ENCODE results near the gene ANKMY2. TPM values are rescaled to one million over a fixed set of nuclear protein-coding genes. Genes with fewer than 3 reads are reported as not detected.

ANKMY2 gene
- total RNA-seq, 2 experiments from 2014 or later = 10.2 to 11.0 TPM

Other genes with a start within 250 kb of the ANKMY2 start
- 1 to 10 TPM; 1.5 TPM for gene CRPPA, start 224.2 kb downstream of the ANKMY2 start, total RNA-seq
- gene SOSTDC1, start 180.0 kb downstream of the ANKMY2 start, total RNA-seq = not detected
- not detected for gene LRRC72, start 118.9 kb downstream of the ANKMY2 start, total RNA-seq
- 100 to 1,000 TPM; 146 to 147 TPM for gene BZW2, start 427 bp upstream of the ANKMY2 start, total RNA-seq
- gene TSPAN13, start 108.0 kb upstream of the ANKMY2 start, total RNA-seq = under 1 TPM; 0.63 to 0.90 TPM
- not detected for gene AGR2, start 159.2 kb upstream of the ANKMY2 start, total RNA-seq
- gene AGR3, start 236.2 kb upstream of the ANKMY2 start, total RNA-seq = not detected

All from activated CD8-positive, alpha-beta memory T cell treated with anti-CD3 and anti-CD28 coated beads for 36 hours (primary cell).